HG02970 (cell line): Measurements from ENCODE around the gene ZFC3H1.
"Not testable (repeated sequence)": the region's sequence is repeated elsewhere in the genome, so short reads cannot be mapped to it uniquely, and the experiment has no call there.

Experiments
- ATAC-seq: cut with Tn5 transposase; IDR thresholded peaks from one replicate; pipeline ENCODE4 v1.9.1; 2021; ENCODE audit warnings: mild to moderate bottlenecking, moderate library complexity, moderate number of reproducible peaks; ENCODE audit not compliant: unreplicated experiment, low FRiP score

ZFC3H1 gene

DNA sequence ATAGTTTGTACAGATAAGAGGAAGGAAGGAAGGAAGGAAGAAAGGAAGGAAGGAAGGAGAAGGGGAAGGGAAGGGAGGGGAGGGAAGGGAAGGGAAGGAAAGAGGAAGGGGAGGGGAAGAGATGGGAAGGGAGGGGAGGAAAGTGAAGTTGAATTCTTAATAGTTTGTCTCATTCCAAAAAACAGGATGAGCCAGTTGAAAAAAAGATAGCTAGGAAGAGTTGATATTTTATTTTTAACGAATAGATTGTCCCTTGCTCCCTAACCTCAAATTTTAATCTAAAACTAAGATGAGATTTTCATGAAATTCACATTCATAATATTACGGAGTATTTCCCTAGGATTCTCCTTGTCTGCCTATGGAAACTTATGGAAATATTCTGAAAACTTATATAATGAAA, 80.7 kb downstream of the ZFC3H1 start:
- no peak for ATAC-seq

DNA sequence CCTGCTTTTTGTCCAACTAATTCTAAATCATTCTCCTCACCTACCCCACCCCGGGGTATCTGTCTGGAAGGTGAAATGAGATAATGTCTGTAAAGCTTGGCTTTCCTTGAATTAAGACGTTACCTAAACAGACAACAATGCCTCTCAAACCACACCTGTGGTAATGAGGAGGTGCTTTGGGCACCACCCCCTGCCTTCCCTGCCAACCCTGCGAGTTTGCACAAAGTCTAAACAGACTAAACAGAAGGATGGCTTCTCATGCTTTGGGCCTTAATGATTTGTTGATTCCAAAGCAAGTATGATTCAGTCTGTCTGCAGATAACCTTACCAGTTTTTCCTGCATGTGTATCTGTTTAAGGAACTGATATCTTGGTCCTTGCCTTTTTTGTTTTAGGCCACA, 82.4 kb downstream of the ZFC3H1 start:
- ATAC-seq, result no peak

DNA sequence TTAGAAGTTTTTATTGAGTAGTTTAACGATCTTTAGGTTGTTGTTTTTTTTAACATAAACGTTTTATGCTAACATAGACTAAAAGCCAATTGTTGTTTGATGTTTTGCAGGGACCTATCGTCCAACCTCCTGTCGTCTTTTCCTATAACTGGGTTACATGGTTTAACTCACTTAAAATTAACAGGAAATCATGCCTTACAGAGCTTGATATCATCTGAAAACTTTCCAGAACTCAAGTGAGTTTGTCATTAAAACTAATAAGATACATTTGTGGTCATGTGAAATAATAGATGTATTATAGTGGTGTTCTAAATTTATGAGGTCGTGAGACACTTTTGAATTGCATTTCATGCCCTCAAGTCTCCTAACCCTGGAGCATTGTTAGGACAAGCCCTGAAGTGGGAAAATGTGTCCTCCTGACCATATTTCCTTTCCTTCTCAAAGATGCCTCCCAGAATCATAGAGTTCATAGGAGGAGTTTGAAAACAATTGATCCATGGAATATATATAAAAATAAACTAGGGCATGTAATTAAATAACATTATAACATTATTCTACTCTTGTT, 84.9 kb downstream of the ZFC3H1 start:
- ATAC-seq, result no peak

DNA sequence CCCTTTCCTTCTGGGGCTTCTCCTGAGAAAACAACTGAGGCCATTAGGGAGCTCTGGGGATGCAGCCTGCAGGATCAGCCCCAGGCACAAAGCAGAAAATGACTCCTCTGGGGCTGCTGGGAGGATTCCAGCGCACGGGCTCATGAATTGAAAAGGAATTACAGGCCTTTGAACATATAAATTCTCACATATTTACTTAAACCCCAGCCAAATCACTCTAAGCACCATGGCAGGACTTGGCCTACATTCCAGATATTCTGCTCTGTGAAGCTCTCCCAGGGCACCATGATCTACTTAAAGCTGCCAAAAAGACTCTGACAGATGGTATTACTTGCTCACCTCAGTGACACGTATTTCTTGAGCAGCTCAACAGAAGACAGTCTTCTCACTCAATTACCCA, 87.2 kb downstream of the ZFC3H1 start:
- no peak for ATAC-seq

DNA sequence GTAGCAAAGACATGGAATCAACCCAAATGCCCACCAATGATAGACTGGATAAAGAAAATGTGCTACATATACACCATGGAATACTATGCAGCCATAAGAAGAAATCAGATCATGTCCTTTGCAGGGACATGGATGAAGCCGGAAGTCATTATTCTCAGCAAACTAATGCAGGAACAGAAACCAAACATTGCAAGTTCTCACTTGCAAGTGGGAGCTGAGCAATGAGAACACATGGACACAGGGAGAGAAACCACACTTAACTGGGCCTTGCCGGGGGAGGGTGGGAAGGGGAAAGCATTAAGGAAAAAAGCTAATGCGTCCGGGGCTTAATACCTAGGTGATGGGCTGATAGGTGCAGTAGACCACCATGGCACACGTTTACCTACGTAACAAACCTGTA, 93.8 kb downstream of the ZFC3H1 start:
- not testable (repeated sequence) for ATAC-seq

DNA sequence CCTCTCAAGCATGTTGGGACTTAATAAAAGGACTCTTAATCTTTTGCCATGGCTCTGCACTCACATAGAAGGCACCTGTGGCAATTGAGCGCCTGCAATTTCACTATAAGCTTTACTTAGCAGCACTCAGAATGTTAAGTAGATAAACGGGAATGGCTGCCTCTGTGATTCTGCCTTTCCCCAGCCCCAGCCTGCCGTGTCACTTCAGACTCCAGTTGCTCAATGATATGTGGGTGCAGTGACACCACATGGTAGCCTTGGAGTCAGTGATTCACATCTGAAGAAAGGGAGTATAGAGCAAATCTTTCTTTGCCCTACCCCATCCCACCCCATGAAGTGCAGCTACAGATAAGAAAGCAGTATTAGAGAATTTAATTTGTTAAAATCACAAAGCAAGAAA, 96.1 kb downstream of the ZFC3H1 start:
- ATAC-seq, result no peak

DNA sequence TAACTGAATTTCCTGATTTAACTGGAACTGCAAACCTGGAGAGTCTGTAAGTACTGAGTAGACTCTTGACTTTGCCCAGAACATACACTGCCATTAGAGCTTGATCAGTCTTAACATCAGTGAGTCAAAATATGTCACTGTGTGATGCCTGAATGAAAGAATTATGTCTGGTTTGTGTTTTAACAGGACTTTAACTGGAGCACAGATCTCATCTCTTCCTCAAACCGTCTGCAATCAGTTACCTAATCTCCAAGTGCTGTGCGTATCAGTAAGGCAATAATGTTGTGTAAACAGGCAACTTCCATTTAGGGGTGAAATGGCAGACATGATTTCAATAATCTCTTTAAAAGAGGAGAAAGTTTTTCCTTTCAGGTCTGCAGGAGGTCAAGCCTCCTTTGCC, 97.0 kb downstream of the ZFC3H1 start:
- no peak for ATAC-seq

DNA sequence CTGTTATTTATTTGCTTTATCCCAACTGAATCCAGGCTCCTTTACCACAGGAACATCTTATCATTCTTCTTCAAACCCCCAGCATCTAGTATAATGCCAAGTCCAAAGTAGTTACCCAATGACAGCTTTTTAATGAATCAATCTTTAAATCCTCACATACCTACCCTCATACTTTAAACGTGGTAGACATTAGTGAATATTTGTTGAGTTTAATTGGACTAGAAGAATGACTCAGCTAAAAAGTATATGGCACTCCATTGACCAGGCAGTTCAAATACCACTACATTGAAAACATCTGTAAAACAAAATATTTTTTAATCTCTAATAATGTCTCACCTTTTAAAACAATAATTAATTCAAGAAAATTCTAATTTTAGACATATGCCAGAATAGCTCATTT, 98.1 kb downstream of the ZFC3H1 start:
- no peak for ATAC-seq

DNA sequence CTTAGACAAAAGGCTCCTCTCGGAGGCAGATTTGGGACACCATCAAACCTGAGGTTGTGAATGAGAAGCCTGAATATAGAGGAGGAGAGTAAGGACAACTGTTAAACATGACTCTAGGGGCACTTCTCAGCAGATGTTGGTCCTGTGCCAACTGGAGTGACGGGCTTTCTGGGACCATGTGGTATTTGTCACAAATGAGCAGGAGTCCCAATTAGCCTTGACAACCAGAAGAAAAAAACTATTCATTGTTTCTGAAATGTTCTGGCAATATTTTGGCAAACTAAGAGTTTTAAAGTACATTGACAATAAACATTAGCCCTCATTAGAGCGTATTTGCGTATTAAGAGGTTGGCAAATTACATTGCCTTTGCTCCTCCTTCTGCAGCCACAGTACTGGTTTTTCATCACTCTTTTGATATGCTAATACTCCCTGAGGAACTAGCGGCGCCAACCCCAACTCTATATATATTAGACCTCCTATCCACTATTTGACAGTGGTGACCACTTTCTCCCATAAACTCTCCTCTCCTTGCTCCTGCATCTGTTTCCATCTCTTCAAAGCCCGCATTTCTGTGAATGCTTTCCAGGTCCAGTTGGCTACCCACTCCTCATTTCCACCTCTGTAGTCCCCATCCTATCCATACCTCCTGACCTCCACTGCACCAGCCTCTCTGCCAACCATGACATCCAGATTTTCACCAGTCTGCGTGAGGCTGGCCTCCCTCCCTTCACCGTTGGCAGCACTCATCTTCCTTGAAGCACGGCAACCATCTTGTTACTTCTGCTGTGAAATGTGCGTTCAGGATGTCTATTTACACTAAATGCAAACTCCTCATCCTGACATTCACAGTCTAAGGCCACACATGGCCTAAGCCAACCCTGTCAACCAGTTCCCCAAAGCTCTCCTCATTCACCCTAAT, 100.7 kb downstream of the ZFC3H1 start:
- no peak for ATAC-seq
